ENCODE results near the gene RFC2. TPM values are rescaled to one million over a fixed set of nuclear protein-coding genes. Genes with fewer than 3 reads are reported as not detected.

Gene RFC2
- total RNA-seq: 41.6 and 43.0 TPM in 2 replicates

DNA sequence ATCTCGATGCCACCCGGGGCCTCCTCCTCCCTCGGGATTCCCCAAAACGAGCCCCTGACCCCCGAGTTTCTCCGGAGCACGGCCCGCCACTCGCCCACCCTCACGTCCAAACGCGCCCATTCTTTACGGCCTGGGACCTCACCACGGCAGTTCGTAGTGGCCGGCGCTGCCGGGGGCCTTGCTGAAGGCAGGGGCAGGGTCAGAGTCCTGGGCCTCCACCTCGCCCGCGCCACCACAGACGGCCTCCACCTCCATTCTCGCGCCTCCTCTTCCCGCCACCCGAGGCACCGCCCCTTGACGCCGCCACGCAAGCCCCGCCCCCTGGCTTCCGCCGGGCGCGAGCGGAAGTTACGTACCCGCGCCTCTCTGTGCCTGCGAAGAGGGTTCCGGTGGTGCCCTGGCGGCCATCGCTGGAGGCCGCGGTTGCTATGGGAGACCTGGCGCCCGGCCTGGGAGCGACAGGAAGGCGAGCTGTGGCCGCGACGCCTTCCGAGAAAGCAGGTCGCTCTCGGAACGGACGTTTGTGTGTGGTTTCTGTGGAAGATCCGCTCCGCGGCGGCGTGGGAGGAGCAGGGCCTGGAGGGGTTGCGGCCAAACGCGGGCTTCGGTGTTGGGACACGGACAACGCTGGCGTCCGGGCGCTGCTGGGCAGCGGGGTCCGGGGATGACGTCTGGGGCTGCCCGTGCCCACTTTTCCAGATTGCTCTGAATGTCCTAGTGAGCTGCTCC is at the start of gene RFC2:
Gene RFC2, minus strand, starts transcription at position 271 of the 729 bp plus-strand sequence. Its CDS starts 16 bp downstream, at position 255.

DNA sequence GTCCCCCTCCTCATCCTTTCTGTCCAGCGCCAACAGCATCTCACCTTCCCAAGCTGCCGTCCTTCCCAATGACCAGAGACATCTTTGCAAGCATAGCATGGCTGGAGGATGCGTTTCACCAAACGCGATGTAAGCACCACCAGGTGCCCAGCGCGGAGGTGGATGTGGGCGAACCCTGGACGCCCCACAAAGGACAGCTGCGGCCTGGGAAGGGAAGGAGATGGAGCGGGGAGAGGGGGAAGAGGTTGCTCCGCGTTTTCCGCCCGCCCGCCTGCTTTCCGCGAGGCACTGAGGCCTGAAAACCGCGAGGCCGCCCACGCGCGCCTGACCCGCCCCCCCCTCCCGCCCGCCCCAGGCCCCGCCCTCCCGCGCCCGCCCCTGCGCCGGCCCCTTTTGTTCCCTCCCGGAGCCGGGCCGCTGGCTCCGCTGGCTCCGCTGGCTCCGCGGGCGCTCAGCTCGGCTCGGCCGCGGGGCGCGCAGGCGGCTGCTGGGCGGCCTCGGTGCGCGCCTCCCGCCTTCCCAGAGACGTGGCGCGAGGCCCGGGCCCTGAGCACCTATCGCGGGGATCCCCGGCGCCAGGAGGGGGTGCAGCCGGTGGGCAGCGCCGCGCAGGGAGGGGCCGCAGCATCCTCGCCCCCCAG is 34.9 kb upstream of the RFC2 start, which contains the start of gene CLIP2:
Gene CLIP2, plus strand, starts transcription at position 390 of the 641 bp plus-strand sequence. CDS start 28,140 bp downstream, outside the sequence.

Other genes with a start within 250 kb of the RFC2 start
- 0.25 and 1.8 TPM in 2 replicates for gene ELN, start 226.2 kb downstream of the RFC2 start, total RNA-seq
- gene LIMK1, start 170.6 kb downstream of the RFC2 start, total RNA-seq: 32.0 and 41.5 TPM in 2 replicates
- gene EIF4H, start 80.0 kb downstream of the RFC2 start, total RNA-seq: 379 and 398 TPM in 2 replicates
- 0.33 and 1.6 TPM in 2 replicates for gene LAT2, start 44.4 kb downstream of the RFC2 start, total RNA-seq
- 29.5 and 30.0 TPM in 2 replicates for gene CLIP2, start 35.0 kb upstream of the RFC2 start, total RNA-seq
- 11.6 and 16.9 TPM in 2 replicates for gene GTF2IRD1, start 199.5 kb upstream of the RFC2 start, total RNA-seq

Measured in mammary microvascular endothelial cell (primary cell).